ENCODE results near the gene TRMT44.
"Not testable (repeated sequence)": the region's sequence is repeated elsewhere in the genome, so short reads cannot be mapped to it uniquely, and the experiment has no call there.

TRMT44 gene

GRCh38 chr4:8406887-8407286 lies 33.7 kb upstream of the TRMT44 start:
- not testable (repeated sequence) for DNase-seq (ENCODE audit: low read depth)

- DNase-seq (ENCODE audit: low read depth), result no peak
Measured at GRCh38 chr4:8407316-8407715, 33.3 kb upstream of the TRMT44 start.

GRCh38 chr4:8407756-8408155 lies 32.8 kb upstream of the TRMT44 start:
- DNase-seq (ENCODE audit: low read depth), result no peak

- DNase-seq (ENCODE audit: low read depth), result peak; percentile 49
Measured at GRCh38 chr4:8409264-8410065, 31.1 kb upstream of the TRMT44 start.

- DNase-seq (ENCODE audit: low read depth), result no peak
Measured at GRCh38 chr4:8410066-8410625, 30.4 kb upstream of the TRMT44 start.

GRCh38 chr4:8410641-8411271 lies 29.8 kb upstream of the TRMT44 start:
- DNase-seq (ENCODE audit: low read depth), result no peak

GRCh38 chr4:8411351-8412180 lies 29.0 kb upstream of the TRMT44 start:
- DNase-seq (ENCODE audit: low read depth), result no peak

GRCh38 chr4:8412288-8412687 lies 28.3 kb upstream of the TRMT44 start:
- no peak for DNase-seq (ENCODE audit: low read depth)

- no peak for DNase-seq (ENCODE audit: low read depth)
Measured at GRCh38 chr4:8414377-8414776, 26.2 kb upstream of the TRMT44 start.

GRCh38 chr4:8417071-8417614 lies 23.4 kb upstream of the TRMT44 start:
- DNase-seq (ENCODE audit: low read depth), result no peak

- no peak for DNase-seq (ENCODE audit: low read depth)
Measured at GRCh38 chr4:8419222-8420041, 21.1 kb upstream of the TRMT44 start.

GRCh38 chr4:8420151-8420550 lies 20.4 kb upstream of the TRMT44 start:
- not testable (repeated sequence) for DNase-seq (ENCODE audit: low read depth)

GRCh38 chr4:8422327-8422726 lies 18.2 kb upstream of the TRMT44 start:
- DNase-seq (ENCODE audit: low read depth), result no peak

- no peak for DNase-seq (ENCODE audit: low read depth)
Measured at GRCh38 chr4:8422786-8423185, 17.8 kb upstream of the TRMT44 start.

GRCh38 chr4:8427262-8427661 lies 13.3 kb upstream of the TRMT44 start:
- DNase-seq (ENCODE audit: low read depth), result no peak

GRCh38 chr4:8427761-8428287 lies 12.8 kb upstream of the TRMT44 start:
- DNase-seq (ENCODE audit: low read depth), result no peak

GRCh38 chr4:8428288-8429097 lies 12.1 kb upstream of the TRMT44 start:
- peak; percentile 91 for DNase-seq (ENCODE audit: low read depth)

- DNase-seq (ENCODE audit: low read depth), result no peak
Measured at GRCh38 chr4:8431553-8431952, 9.0 kb upstream of the TRMT44 start.

GRCh38 chr4:8433136-8433535 lies 7.4 kb upstream of the TRMT44 start:
- no peak for DNase-seq (ENCODE audit: low read depth)
